Thoracic aorta (tissue), 2 donors: Measurements from ENCODE around the gene XCL1. TPM values are rescaled to one million over a fixed set of nuclear protein-coding genes. Genes with fewer than 3 reads are reported as not detected.
"Not testable (repeated sequence)": the region's sequence is repeated elsewhere in the genome, so short reads cannot be mapped to it uniquely, and the experiment has no call there.

ENCODE experiments used
- ATAC-seq: fragments of 150-250 bp; one replicate; pipeline ENCODE4 v1.8.0; 2017; ENCODE audit warnings: low read depth; ENCODE audit not compliant: insufficient number of reproducible peaks, low FRiP score
- DNase-seq: peaks from one replicate; pipeline ENCODE4 v3.0.0-alpha.2; 2020; ENCODE audit warnings: low spot score
- H3K27ac ChIP-seq, 2 donors: fragments of 200-600 bp; sonication (generic); 1 replicate in 1 of 2; 2 replicates in 1 of 2; pipeline ENCODE4 v1.5.1; 2016; ENCODE audit warnings: mild to moderate bottlenecking in 2 of 2, moderate library complexity in 2 of 2
- H3K27me3 ChIP-seq: fragments of 200-600 bp; sonication (generic); replicated peaks from 2 replicates; pipeline ENCODE4 v1.6.0; 2016; ENCODE audit warnings: mild to moderate bottlenecking; ENCODE audit not compliant: insufficient read depth
- H3K36me3 ChIP-seq: fragments of 200-600 bp; sonication (generic); one replicate; pipeline ENCODE4 v1.5.1; 2016
- H3K4me1 ChIP-seq, 2 donors: fragments of 200-600 bp; sonication (generic); 1 replicate in 1 of 2; 2 replicates in 1 of 2; pipeline versions ENCODE4 v1.5.1 to v1.6.0; 2016; ENCODE audit warnings: low read depth in 2 of 2, mild to moderate bottlenecking in 1 of 2; ENCODE audit not compliant: control insufficient read depth in 1 of 2
- H3K4me3 ChIP-seq: fragments of 200-600 bp; sonication (generic); 2 replicates; pipeline ENCODE4 v1.5.1; 2016; ENCODE audit warnings: mild to moderate bottlenecking
- H3K9me3 ChIP-seq: fragments of 200-600 bp; sonication (generic); 2 replicates; pipeline ENCODE4 v1.5.1; 2016
- total RNA-seq, 2 donors: library from RNA; depleted of rRNA; stranded (reverse); fragments of >200 nt; gene quantifications; one replicate each; pipeline versions ENCODE4 v1.1.0 to v1.2.3, GENCODE V29; 2016
- TF ChIP-seq, protein P1 (sequence below): fragments of 200-600 bp; sonication (generic); IDR thresholded peaks from one replicate; pipeline ENCODE4 v1.5.1; 2019; ENCODE audit warnings: antibody characterized with exemption

The XCL1 gene
- total RNA-seq, 2 donors from 2014 or later, result 0.54 TPM; not detected in 1

DNA sequence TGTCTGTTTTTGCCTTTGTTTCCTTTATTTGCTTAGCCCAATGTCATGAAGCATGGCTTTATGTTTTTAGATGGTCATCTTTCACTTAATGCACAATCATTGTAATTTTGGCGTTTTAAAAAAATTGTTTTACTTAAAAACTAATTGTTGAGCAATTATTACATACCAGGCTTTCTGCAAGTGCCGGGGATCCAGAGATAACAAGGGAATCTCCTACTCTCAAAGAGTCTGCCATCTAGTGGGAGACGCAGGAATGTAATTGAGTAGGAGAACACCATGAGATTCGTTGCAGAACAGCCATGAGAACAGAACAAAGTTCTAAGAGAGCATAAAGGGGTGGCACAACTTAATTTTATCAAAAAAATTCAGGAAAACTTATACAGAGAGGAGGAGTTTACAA lies 2.2 kb upstream of the XCL1 start:
- H3K9me3 ChIP-seq, DNase-seq, H3K4me3 ChIP-seq, H3K27ac ChIP-seq, H3K27me3 ChIP-seq, H3K4me1 ChIP-seq, H3K36me3 ChIP-seq: not testable (repeated sequence)
- TF ChIP-seq, protein P1, sequence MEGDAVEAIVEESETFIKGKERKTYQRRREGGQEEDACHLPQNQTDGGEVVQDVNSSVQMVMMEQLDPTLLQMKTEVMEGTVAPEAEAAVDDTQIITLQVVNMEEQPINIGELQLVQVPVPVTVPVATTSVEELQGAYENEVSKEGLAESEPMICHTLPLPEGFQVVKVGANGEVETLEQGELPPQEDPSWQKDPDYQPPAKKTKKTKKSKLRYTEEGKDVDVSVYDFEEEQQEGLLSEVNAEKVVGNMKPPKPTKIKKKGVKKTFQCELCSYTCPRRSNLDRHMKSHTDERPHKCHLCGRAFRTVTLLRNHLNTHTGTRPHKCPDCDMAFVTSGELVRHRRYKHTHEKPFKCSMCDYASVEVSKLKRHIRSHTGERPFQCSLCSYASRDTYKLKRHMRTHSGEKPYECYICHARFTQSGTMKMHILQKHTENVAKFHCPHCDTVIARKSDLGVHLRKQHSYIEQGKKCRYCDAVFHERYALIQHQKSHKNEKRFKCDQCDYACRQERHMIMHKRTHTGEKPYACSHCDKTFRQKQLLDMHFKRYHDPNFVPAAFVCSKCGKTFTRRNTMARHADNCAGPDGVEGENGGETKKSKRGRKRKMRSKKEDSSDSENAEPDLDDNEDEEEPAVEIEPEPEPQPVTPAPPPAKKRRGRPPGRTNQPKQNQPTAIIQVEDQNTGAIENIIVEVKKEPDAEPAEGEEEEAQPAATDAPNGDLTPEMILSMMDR, result peak; percentile 37
- peak; percentile 50 for ATAC-seq

DNA sequence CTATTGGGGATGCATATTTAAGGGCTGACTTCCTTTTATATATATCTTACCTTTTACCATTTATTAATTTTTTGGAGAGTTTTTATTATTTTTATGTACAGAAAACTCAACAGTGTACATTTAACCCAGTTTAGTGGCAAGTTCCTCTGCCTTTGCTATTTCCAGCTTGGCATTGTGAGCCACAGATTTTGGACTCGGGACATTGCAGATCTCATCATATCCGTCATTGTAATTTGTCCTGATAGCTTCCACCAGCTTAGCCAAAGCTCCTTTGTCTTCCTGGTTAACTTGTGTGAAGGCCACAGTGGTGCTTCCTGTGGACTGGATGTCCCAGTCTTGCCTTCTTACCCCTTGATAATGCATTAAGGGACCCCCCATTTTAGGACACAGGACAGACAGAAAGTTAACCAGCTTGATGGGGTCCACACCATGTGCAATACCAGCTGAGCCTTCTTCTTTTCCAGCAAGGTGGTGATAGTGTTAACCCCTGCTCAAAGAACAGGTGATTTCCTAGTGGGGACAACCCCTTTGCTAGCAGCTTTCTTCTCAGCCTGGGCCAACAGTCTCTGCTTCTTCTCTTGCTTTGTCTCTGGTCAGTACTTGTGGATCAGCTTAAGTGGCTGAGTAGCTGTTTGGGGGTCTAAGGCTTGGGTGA lies 2.3 kb downstream of the XCL1 start:
- not testable (repeated sequence) for H3K4me3 ChIP-seq, H3K4me1 ChIP-seq, H3K9me3 ChIP-seq, ATAC-seq, H3K27ac ChIP-seq, H3K36me3 ChIP-seq, H3K27me3 ChIP-seq, DNase-seq

DNA sequence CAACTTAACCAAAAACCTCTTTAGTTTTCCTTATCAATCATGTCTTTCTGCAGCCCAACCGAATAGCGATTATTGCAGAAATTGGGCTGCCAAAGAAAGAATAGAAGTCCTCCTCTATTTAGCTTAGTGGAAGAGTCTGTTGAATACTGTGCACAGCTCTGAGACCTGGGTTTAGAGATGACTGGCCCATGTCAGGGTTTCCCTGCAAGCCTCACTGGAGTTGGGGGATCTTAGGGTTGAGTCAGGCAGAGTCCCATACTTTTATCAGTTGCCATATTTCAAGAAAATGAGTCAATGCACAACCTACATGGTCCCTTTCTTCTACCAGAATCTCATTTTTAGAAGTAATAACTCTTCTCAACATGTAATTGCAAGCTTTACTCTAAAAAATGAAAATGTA lies 3.9 kb downstream of the XCL1 start:
- not testable (repeated sequence) for H3K4me3 ChIP-seq, H3K27ac ChIP-seq, DNase-seq, H3K9me3 ChIP-seq, ATAC-seq, H3K36me3 ChIP-seq, H3K27me3 ChIP-seq
- H3K4me1 ChIP-seq, result peaks cover 9 to 18% of the 10 kb centered on the region in 2 donors

DNA sequence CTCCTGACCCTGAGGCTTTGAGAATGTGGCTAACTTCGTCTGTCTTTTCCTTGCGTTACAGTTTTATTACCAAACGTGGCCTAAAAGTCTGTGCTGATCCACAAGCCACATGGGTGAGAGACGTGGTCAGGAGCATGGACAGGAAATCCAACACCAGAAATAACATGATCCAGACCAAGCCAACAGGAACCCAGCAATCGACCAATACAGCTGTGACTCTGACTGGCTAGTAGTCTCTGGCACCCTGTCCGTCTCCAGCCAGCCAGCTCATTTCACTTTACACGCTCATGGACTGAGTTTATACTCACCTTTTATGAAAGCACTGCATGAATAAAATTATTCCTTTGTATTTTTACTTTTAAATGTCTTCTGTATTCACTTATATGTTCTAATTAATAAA lies 4.6 kb downstream of the XCL1 start:
- ATAC-seq, H3K27ac ChIP-seq, H3K4me3 ChIP-seq, DNase-seq, H3K9me3 ChIP-seq, H3K36me3 ChIP-seq, H3K27me3 ChIP-seq: not testable (repeated sequence)
- H3K4me1 ChIP-seq, result peaks cover 9 to 23% of the 10 kb centered on the region in 2 donors

DNA sequence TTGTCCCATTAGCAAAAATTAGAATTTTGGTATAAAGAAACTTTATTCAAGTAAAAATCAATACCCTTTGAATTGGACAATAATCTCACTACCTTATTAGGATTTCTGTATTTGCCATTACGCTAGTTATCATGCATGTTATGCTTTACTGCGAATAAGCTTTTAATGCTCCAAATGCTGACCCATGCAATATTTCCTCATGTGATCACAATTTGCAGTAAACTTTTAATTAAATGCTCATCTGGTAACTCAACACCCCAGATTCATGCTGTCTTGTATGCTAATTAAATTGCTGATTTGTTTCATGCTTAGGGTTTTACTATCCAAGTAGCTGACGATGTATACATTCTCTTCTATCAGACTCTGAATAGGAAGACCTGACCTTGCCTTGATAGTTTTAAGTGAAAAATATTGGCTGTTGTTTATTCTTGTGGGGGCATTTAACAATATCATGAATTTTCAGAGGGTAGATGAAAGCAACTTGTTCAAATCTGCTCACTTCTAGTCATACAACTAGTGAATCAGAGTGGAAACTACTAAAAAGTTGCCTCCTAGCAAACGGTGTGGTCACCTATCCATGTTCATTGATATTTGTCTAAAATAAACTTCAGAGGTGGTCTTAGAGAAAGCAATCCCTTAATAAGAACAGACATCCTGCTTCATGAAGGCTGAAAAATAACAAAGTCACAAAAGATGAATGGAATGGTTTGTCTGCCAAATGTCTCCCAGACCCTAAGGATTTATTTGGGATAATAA lies 5.6 kb downstream of the XCL1 start:
- Histone ChIP-seq H3K9me3 (no peaks in the 10 kb centered on the region), H3K4me3 (no peak overlapping the region), H3K27ac (no peak overlapping the region), H3K36me3 (no peaks in the 10 kb centered on the region), H3K27me3 (no peaks in the 10 kb centered on the region), H3K4me1 (peaks cover 9 to 23% of the 10 kb centered on the region in 2 donors)
- TF ChIP-seq, protein P1, result no peak
- ATAC-seq, result no peak
- no peak for DNase-seq

DNA sequence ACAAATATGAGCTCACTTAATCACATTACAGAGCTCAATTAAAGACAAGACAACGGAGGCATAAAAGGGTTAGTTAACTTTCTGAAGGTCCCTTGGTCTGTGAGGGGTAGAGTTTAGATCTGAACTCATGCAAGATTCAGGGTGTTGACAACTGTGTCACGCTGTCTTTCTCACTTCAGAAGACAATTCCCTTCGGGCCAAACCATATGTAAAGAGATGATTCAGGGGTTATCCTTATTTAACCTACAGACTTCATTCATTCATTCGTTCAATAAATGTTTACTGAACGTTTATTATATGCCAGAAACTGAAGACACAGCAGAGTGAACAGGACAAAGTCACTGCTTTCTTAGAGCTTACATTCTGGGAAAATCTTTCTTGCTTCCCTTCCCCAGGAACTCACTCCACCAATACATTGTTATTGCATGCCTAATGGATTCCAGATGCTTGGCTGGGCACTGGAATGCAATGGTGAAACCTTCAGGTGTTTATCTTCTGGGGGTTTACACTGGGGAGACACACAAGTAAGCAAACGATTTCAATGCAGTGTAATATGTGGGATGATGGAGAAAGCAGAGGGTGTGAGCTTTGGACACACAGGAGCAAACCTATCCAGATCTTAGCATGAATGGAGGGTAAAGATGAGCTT lies 6.4 kb downstream of the XCL1 start:
- ATAC-seq, result no peak
- no peaks in the 10 kb centered on the region for H3K36me3 ChIP-seq
- H3K4me3 ChIP-seq, result no peak overlapping the region
- DNase-seq, result no peak
- no peak overlapping the region for H3K27ac ChIP-seq
- TF ChIP-seq, protein P1, result no peak
- no peaks in the 10 kb centered on the region for H3K9me3 ChIP-seq
- H3K27me3 ChIP-seq, result no peaks in the 10 kb centered on the region
- peaks cover 9 to 23% of the 10 kb centered on the region in 2 donors for H3K4me1 ChIP-seq
